Type B pancreatic cell (in vitro differentiated cells): Measurements from ENCODE around the gene TRIM45. TPM values are rescaled to one million over a fixed set of nuclear protein-coding genes. Genes with fewer than 3 reads are reported as not detected.

Experiments used
- DNase-seq: peaks from one replicate; pipeline ENCODE4 v3.0.0; 2021; ENCODE audit warnings: mixed read lengths; ENCODE audit not compliant: unreplicated experiment; ENCODE audit errors: extremely low spot score
- H3K27ac Mint-ChIP-seq: 2 replicates; pipeline ENCODE4 v1.8.0; 2021; ENCODE audit warnings: mild to moderate bottlenecking, mixed read lengths
- H3K27me3 Mint-ChIP-seq: 2 replicates; pipeline ENCODE4 v1.8.0; 2021; ENCODE audit warnings: mixed read lengths
- H3K36me3 Mint-ChIP-seq: 2 replicates; pipeline ENCODE4 v1.8.0; 2021; ENCODE audit warnings: mixed read lengths
- H3K4me1 Mint-ChIP-seq: one replicate; pipeline ENCODE4 v1.8.0; 2021; ENCODE audit warnings: mixed read lengths; ENCODE audit not compliant: unreplicated experiment
- H3K4me3 Mint-ChIP-seq: 2 replicates; pipeline ENCODE4 v1.8.0; 2021; ENCODE audit warnings: mild to moderate bottlenecking, mixed read lengths
- H3K9me3 Mint-ChIP-seq: 2 replicates; pipeline ENCODE4 v1.8.0; 2021; ENCODE audit warnings: mixed read lengths
- CTCF ChIP-seq: fragments of 200-600 bp; sonication (generic); conservative IDR thresholded peaks from 2 replicates; pipeline ENCODE4 v1.5.0; 2021; ENCODE audit warnings: antibody characterized with exemption, mild to moderate bottlenecking
- total RNA-seq: library from RNA; stranded (reverse); gene quantifications from 2 replicates; pipeline ENCODE4 v1.2.1, GENCODE V29; 2021; ENCODE audit warnings: low replicate concordance

The TRIM45 gene
- total RNA-seq, 1 donor from 2014 or later, result 23.3 TPM

- no peaks in the 10 kb centered on the region for H3K9me3 Mint-ChIP-seq
- DNase-seq, result no peak
- TF ChIP-seq CTCF, result no peak
- peak overlapping the region; percentile 26 for H3K4me3 Mint-ChIP-seq
- H3K36me3 Mint-ChIP-seq, result no peaks in the 10 kb centered on the region
- no peaks in the 10 kb centered on the region for H3K27me3 Mint-ChIP-seq
- H3K27ac Mint-ChIP-seq, result peak overlapping the region; percentile 25
- H3K4me1 Mint-ChIP-seq, result peaks cover 39% of the 10 kb centered on the region
Measured at GRCh38 chr1:117146575-117147340, 25.2 kb upstream of the TRIM45 start.

GRCh38 chr1:117146072-117146471 lies 24.5 kb upstream of the TRIM45 start:
- Mint-ChIP-seq H3K4me1 (peaks cover 39% of the 10 kb centered on the region), H3K27ac (peak overlapping the region; percentile 25), H3K36me3 (no peaks in the 10 kb centered on the region)

GRCh38 chr1:117143871-117144270 lies 22.3 kb upstream of the TRIM45 start:
- DNase-seq, result no peak
- Mint-ChIP-seq H3K4me3 (no peak overlapping the region), H3K27ac (no peak overlapping the region)

More at GRCh38 chr1:117146072-117146471, 24.5 kb upstream of the TRIM45 start:
- no peak for DNase-seq
- Mint-ChIP-seq H3K27me3 (no peaks in the 10 kb centered on the region), H3K9me3 (no peaks in the 10 kb centered on the region), H3K4me3 (no peak overlapping the region)
- TF ChIP-seq CTCF, result no peak

GRCh38 chr1:117143172-117143571 lies 21.6 kb upstream of the TRIM45 start:
- no peak for TF ChIP-seq CTCF
- Mint-ChIP-seq H3K27me3 (no peaks in the 10 kb centered on the region), H3K36me3 (no peaks in the 10 kb centered on the region), H3K4me3 (no peak overlapping the region), H3K9me3 (no peaks in the 10 kb centered on the region), H3K27ac (no peak overlapping the region), H3K4me1 (peaks cover 36% of the 10 kb centered on the region)
- DNase-seq, result no peak

More at GRCh38 chr1:117143871-117144270, 22.3 kb upstream of the TRIM45 start:
- H3K9me3 Mint-ChIP-seq, result no peaks in the 10 kb centered on the region
- H3K36me3 Mint-ChIP-seq, result no peaks in the 10 kb centered on the region
- peaks cover 36% of the 10 kb centered on the region for H3K4me1 Mint-ChIP-seq
- TF ChIP-seq CTCF, result no peak
- H3K27me3 Mint-ChIP-seq, result no peaks in the 10 kb centered on the region

- Mint-ChIP-seq H3K4me1 (peaks cover 35% of the 10 kb centered on the region), H3K4me3 (no peak overlapping the region), H3K36me3 (no peaks in the 10 kb centered on the region), H3K27ac (no peak overlapping the region), H3K9me3 (no peaks in the 10 kb centered on the region), H3K27me3 (no peaks in the 10 kb centered on the region)
- DNase-seq, result no peak
- TF ChIP-seq CTCF, result no peak
Measured at GRCh38 chr1:117142200-117142599, 20.7 kb upstream of the TRIM45 start.
